GM12872 (cell line): ENCODE data around the gene SBK1.

ENCODE experiments used
- CTCF ChIP-seq: IDR thresholded peaks from 3 replicates; pipeline ENCODE4 v1.5.1; 2011; ENCODE audit warnings: low read depth, mild to moderate bottlenecking, low read length, moderate library complexity; ENCODE audit not compliant: insufficient read depth

SBK1 gene

GRCh38 chr16:28317040-28317880, 24.9 kb downstream of the SBK1 start:
- TF ChIP-seq CTCF = peak; percentile 92

- TF ChIP-seq CTCF = no peak
These were observed 25.9 kb downstream of the SBK1 start for GRCh38 chr16:28318042-28318744.

- TF ChIP-seq CTCF = no peak
These were observed 27.2 kb downstream of the SBK1 start for GRCh38 chr16:28319476-28320022.

- TF ChIP-seq CTCF = no peak
These were observed 27.8 kb downstream of the SBK1 start for GRCh38 chr16:28320023-28320561.

GRCh38 chr16:28320741-28321140, 28.4 kb downstream of the SBK1 start:
- no peak for TF ChIP-seq CTCF

- peak; percentile 97 for TF ChIP-seq CTCF
These were observed 29.5 kb downstream of the SBK1 start for GRCh38 chr16:28321700-28322411.
